IMR-90 (cell line): ENCODE measurements around the gene CFAP299. TPM values are rescaled to one million over a fixed set of nuclear protein-coding genes. Genes with fewer than 3 reads are reported as not detected.

Experiments
- ATAC-seq: fragments of 200-7000 bp; cut with Tn5 transposase; 2 replicates; pipeline ENCODE4 v1.9.1; 2020; ENCODE audit warnings: low read depth, mild to moderate bottlenecking, moderate library complexity
- BruUV-seq: library from RNA; stranded (reverse); fragments of 400-500 nt; replicated peaks from 2 replicates; lab custom pipeline; 2021; lab: Mats Ljungman, UMichigan
- CTCF ChIA-PET: fragments of 300-600 bp; formaldehyde crosslinking; extraction: SDS; loops from one replicate; lab custom pipeline; 2021; ENCODE audit warnings: antibody characterized with exemption; lab: Yijun Ruan, JAX
- POLR2A ChIA-PET: fragments of 300-600 bp; sonication (Branson Sonifier 250); formaldehyde crosslinking; loops from one replicate; lab custom pipeline; 2022; ENCODE audit warnings: antibody characterized with exemption; ENCODE audit not compliant: unreplicated experiment; lab: Charles Lee
- DNase-seq: peaks from one replicate; pipeline ENCODE4 v3.0.0; 2013
- H2AFZ ChIP-seq: replicated peaks from 2 replicates; pipeline ENCODE3; 2013; ENCODE audit warnings: low read length, mild to moderate bottlenecking; ENCODE audit not compliant: poor library complexity
- H2AK5ac ChIP-seq: 2 replicates; pipeline ENCODE4 v1.6.1; 2013; ENCODE audit warnings: low read depth, low read length, inconsistent platforms
- H2AK9ac ChIP-seq: replicated peaks from 2 replicates; pipeline ENCODE3; 2013; ENCODE audit warnings: mild to moderate bottlenecking, low read depth, low read length, moderate library complexity; ENCODE audit not compliant: poor library complexity
- H2BK120ac ChIP-seq: 2 replicates; pipeline ENCODE4 v1.6.1; 2013; ENCODE audit warnings: low read depth, low read length, inconsistent platforms
- H2BK15ac ChIP-seq: 3 replicates; pipeline ENCODE4 v1.6.1; 2013; ENCODE audit warnings: low read depth, low read length, inconsistent platforms
- H2BK20ac ChIP-seq: 2 replicates; pipeline ENCODE4 v1.6.1; 2013; ENCODE audit warnings: low read depth, mild to moderate bottlenecking, inconsistent platforms, low read length, moderate library complexity
- H2BK5ac ChIP-seq: 2 replicates; pipeline ENCODE4 v1.6.1; 2013; ENCODE audit warnings: mild to moderate bottlenecking, low read depth, low read length, inconsistent platforms; ENCODE audit not compliant: poor library complexity, severe bottlenecking
- H3K14ac ChIP-seq: replicated peaks from 2 replicates; pipeline ENCODE4 v1.6.1; 2013; ENCODE audit warnings: low read depth, low read length, inconsistent platforms
- H3K18ac ChIP-seq: 2 replicates; pipeline ENCODE4 v1.6.1; 2013; ENCODE audit warnings: low read depth, low read length, control low read depth
- H3K23ac ChIP-seq: 2 replicates; pipeline ENCODE4 v1.6.1; 2013; ENCODE audit warnings: low read depth, low read length, inconsistent platforms
- H3K27ac ChIP-seq: 2 replicates; pipeline ENCODE4 v1.5.1; 2013; ENCODE audit warnings: mild to moderate bottlenecking, control low read depth, low read length; ENCODE audit not compliant: insufficient read depth
- H3K27me3 ChIP-seq: 2 replicates; pipeline ENCODE4 v1.6.1; 2013; ENCODE audit warnings: low read length; ENCODE audit not compliant: control insufficient read depth, insufficient read depth
- H3K36me3 ChIP-seq: 2 replicates; pipeline ENCODE4 v1.6.1; 2013; ENCODE audit warnings: low read length, mixed read lengths; ENCODE audit not compliant: control insufficient read depth, insufficient read depth
- H3K4ac ChIP-seq: 2 replicates; pipeline ENCODE4 v1.6.1; 2013; ENCODE audit warnings: low read depth, low read length, inconsistent platforms
- H3K4me1 ChIP-seq: 2 replicates; pipeline ENCODE4 v1.6.1; 2013; ENCODE audit warnings: low read length, mixed read lengths; ENCODE audit not compliant: control insufficient read depth, insufficient read depth
- H3K4me2 ChIP-seq: 2 replicates; pipeline ENCODE4 v1.6.1; 2013; ENCODE audit warnings: low read depth, mild to moderate bottlenecking, control low read depth, low read length, moderate library complexity
- H3K4me3 ChIP-seq: 2 replicates; pipeline ENCODE4 v1.5.1; 2013; ENCODE audit warnings: low read depth, mild to moderate bottlenecking, control low read depth, low read length, moderate library complexity; ENCODE audit not compliant: insufficient read depth
- H3K56ac ChIP-seq: 2 replicates; pipeline ENCODE4 v1.6.1; 2013; ENCODE audit warnings: low read length, inconsistent platforms; ENCODE audit not compliant: insufficient read depth; ENCODE audit errors: extremely low read depth
- H3K79me1 ChIP-seq, 2 experiments: 2 replicates each; pipeline ENCODE4 v1.6.1; 2013; ENCODE audit warnings: low read length in 2 of 2, inconsistent platforms in 1 of 2, low read depth in 1 of 2
- H3K9ac ChIP-seq: 2 replicates; pipeline ENCODE4 v1.6.1; 2013; ENCODE audit warnings: low read depth, low read length, control low read depth
- H3K9me1 ChIP-seq: 2 replicates; pipeline ENCODE4 v1.6.1; 2013; ENCODE audit warnings: low read length, inconsistent platforms; ENCODE audit not compliant: insufficient read depth
- H3K9me3 ChIP-seq: 2 replicates; pipeline ENCODE4 v1.6.1; 2013; ENCODE audit warnings: low read length; ENCODE audit not compliant: control insufficient read depth, insufficient read depth
- H4K20me1 ChIP-seq: 2 replicates; pipeline ENCODE4 v1.6.1; 2013; ENCODE audit warnings: low read length, inconsistent platforms; ENCODE audit not compliant: insufficient read depth
- H4K5ac ChIP-seq: 2 replicates; pipeline ENCODE4 v1.6.1; 2013; ENCODE audit warnings: mild to moderate bottlenecking, low read depth, low read length, control low read depth
- H4K8ac ChIP-seq, 2 experiments: 2 replicates each; pipeline ENCODE4 v1.6.1; 2013; ENCODE audit warnings: low read depth in 2 of 2, low read length in 2 of 2, control low read depth in 1 of 2, inconsistent platforms in 1 of 2
- H4K91ac ChIP-seq: 2 replicates; pipeline ENCODE4 v1.6.1; 2013; ENCODE audit warnings: low read depth, low read length, inconsistent platforms; ENCODE audit not compliant: insufficient read depth
- BHLHE40 ChIP-seq: fragments of 150-350 bp; IDR thresholded peaks from 2 replicates; pipeline ENCODE4 v1.6.1; 2016; ENCODE audit warnings: mild to moderate bottlenecking, low read depth, low read length
- CEBPB ChIP-seq: IDR thresholded peaks from 2 replicates; pipeline ENCODE4 v1.6.1; 2012; ENCODE audit warnings: low read depth, low read length, improper control_type of control experiment
- CHD1 ChIP-seq: IDR thresholded peaks from 2 replicates; pipeline ENCODE4 v1.6.1; 2012; ENCODE audit warnings: low read depth, low read length, improper control_type of control experiment
- CTCF ChIP-seq: conservative IDR thresholded peaks from 2 replicates; pipeline ENCODE4 v1.5.1; 2012; ENCODE audit warnings: mild to moderate bottlenecking, low read depth, low read length, improper control_type of control experiment
- ELK1 ChIP-seq: fragments of 150-350 bp; IDR thresholded peaks from 2 replicates; pipeline ENCODE4 v1.6.1; 2016; ENCODE audit warnings: low read depth, mild to moderate bottlenecking, low read length, moderate library complexity, borderline replicate concordance
- FOS ChIP-seq: fragments of 150-350 bp; IDR thresholded peaks from 2 replicates; pipeline ENCODE4 v1.6.1; 2016; ENCODE audit warnings: low read depth, low read length
- MAFK ChIP-seq: IDR thresholded peaks from 2 replicates; pipeline ENCODE4 v1.6.1; 2012; ENCODE audit warnings: low read depth, low read length, improper control_type of control experiment
- MAZ ChIP-seq: IDR thresholded peaks from 2 replicates; pipeline ENCODE4 v1.6.1; 2012; ENCODE audit warnings: low read depth, mild to moderate bottlenecking, low read length, improper control_type of control experiment, moderate library complexity, borderline replicate concordance
- MXI1 ChIP-seq: IDR thresholded peaks from 2 replicates; pipeline ENCODE4 v1.6.1; 2012; ENCODE audit warnings: low read depth, mild to moderate bottlenecking, low read length, moderate library complexity, borderline replicate concordance
- NFE2L2 ChIP-seq: fragments of 150-350 bp; IDR thresholded peaks from 2 replicates; pipeline ENCODE4 v1.6.1; 2016; ENCODE audit warnings: low read depth, mild to moderate bottlenecking, low read length
- POLR2A ChIP-seq: IDR thresholded peaks from 2 replicates; pipeline ENCODE4 v1.6.1; 2012; ENCODE audit warnings: mild to moderate bottlenecking, low read depth, low read length
- RAD21 ChIP-seq: IDR thresholded peaks from 2 replicates; pipeline ENCODE4 v1.6.1; 2012; ENCODE audit warnings: low read length, improper control_type of control experiment
- RFX5 ChIP-seq: IDR thresholded peaks from 2 replicates; pipeline ENCODE4 v1.8.0; 2012; ENCODE audit warnings: low read depth, mild to moderate bottlenecking, low read length, moderate library complexity
- USF2 ChIP-seq: fragments of 150-350 bp; IDR thresholded peaks from 2 replicates; pipeline ENCODE4 v1.6.1; 2017; ENCODE audit warnings: mild to moderate bottlenecking, antibody characterized with exemption, low read length, low read depth
- WGBS, 2 experiments: methylation state at CpG; one replicate each; pipeline versions ENCODE4 v1.1.5 to v1.1.7; 2013; ENCODE audit warnings: missing lambda C conversion rate in 2 of 2; ENCODE audit not compliant: insufficient read length in 1 of 2; ENCODE audit errors: extremely low coverage in 2 of 2; 5-methylcytosine and 5-hydroxymethylcytosine counted together
- dilution Hi-C: fragments of 300-500 bp; cut with HindIII; formaldehyde crosslinking; loops from one replicate; pipeline ENCODE4 v1.14.3; 2018; ENCODE audit warnings: low sequenced_read_pairs; ENCODE audit not compliant: unreplicated experiment
- in situ Hi-C: fragments of 300-500 bp; cut with MboI; formaldehyde crosslinking; loops from 3 replicates; pipeline ENCODE4 v1.14.3; 2019; ENCODE audit warnings: low sequenced_read_pairs, inconsistent platforms, mixed read lengths
- intact Hi-C: fragments of 100-400 bp; cut with micrococcal nuclease; formaldehyde crosslinking; loops from 2 replicates; pipeline ENCODE4 v1.10.0; 2022
- polyA plus RNA-seq, 3 experiments: library from polyadenylated mRNA; depleted of rRNA; stranded (reverse); fragments of >200 nt; gene quantifications; 2 replicates each; pipeline ENCODE4 v1.2.3, GENCODE V29; 2012; ENCODE audit warnings: low replicate concordance in 1 of 3
- total RNA-seq: library from RNA; depleted of rRNA; stranded (reverse); fragments of >200 nt; gene quantifications from 2 replicates; pipeline ENCODE4 v1.2.3, GENCODE V29; 2012

CFAP299 gene
- total and polyA plus RNA-seq, 2 of the 4 experiments (the other 2 are of a cell fraction): 1.0 to 1.1 TPM

- ChIA-PET CTCF (no interaction called here), POLR2A (no interaction called here)
- Histone ChIP-seq H3K79me1 (peaks cover 3 to 37% of the 10 kb centered on the region in 2 experiments; a peak in 2 of 4 replicates), H3K4me1 (peaks cover 14% of the 10 kb centered on the region), H4K5ac (peak overlapping the region; percentile 35; the same call in 1 of the 2 replicates), H3K27me3 (no peaks in the 10 kb centered on the region), H3K9me3 (peaks cover 2% of the 10 kb centered on the region; the same call in 1 of the 2 replicates), H2AFZ (no peak overlapping the region), H3K14ac (no peak overlapping the region), H3K4me2 (no peak overlapping the region), H3K36me3 (no peaks in the 10 kb centered on the region; the same call in 1 of the 2 replicates), H3K23ac (no peak overlapping the region), H2AK5ac (no peak overlapping the region), H2AK9ac (no peak overlapping the region), H3K9ac (no peak overlapping the region), H3K4ac (peak overlapping the region; percentile 68; the same call in 1 of the 2 replicates), H2BK20ac (peak overlapping the region; percentile 60; the same call in 1 of the 2 replicates), H4K20me1 (no peaks in the 10 kb centered on the region), H3K4me3 (no peak overlapping the region), H2BK5ac (peak overlapping the region; percentile 98), H2BK120ac (peak overlapping the region; percentile 97), H3K27ac (no peak overlapping the region), H3K18ac (no peak overlapping the region; the same call in 1 of the 2 replicates), H4K8ac (peak overlapping the region; percentile 10 to 45; a peak in 2 of 4 replicates), H2BK15ac (peak overlapping the region; percentile 68; the same call in 1 of the 3 replicates), H4K91ac (no peak overlapping the region), H3K56ac (0 out of 2 replicates have a peak overlapping the region, but pooled peaks have one; percentile 14), H3K9me1 (peaks cover 3% of the 10 kb centered on the region; the same call in 1 of the 2 replicates)
- dilution Hi-C loops (no loop called here), intact Hi-C loops (loop anchor here (5.0 kb wide), 1 partner anchor 69 kb away; no protein-coding TSS in a partner anchor), in situ Hi-C loops (no loop called here)
- BruUV-seq: no TSS peak
- DNase-seq (peak; percentile 54), ATAC-seq (no peak)
- no CpG with 5 or more reads among the region's 2 CpGs for WGBS, 2 experiments
- TF ChIP-seq USF2: no peak
- TF ChIP-seq MAFK: no peak
- TF ChIP-seq ELK1: no peak
- no peak for TF ChIP-seq MAZ
- no peak for TF ChIP-seq POLR2A
- TF ChIP-seq CEBPB: no peak
- TF ChIP-seq CHD1: no peak
- no peak for TF ChIP-seq BHLHE40
- no peak for TF ChIP-seq CTCF
- no peak for TF ChIP-seq NFE2L2
- TF ChIP-seq RAD21: no peak
- TF ChIP-seq MXI1: no peak
- no peak for TF ChIP-seq RFX5
- no peak for TF ChIP-seq FOS
Observed at GRCh38 chr4:80306260-80306659, 29.3 kb upstream of the CFAP299 start.
